NCI-H82 (cell line): ENCODE measurements around the gene DEPDC1.
"Not testable (repeated sequence)": the region's sequence is repeated elsewhere in the genome, so short reads cannot be mapped to it uniquely, and the experiment has no call there.

ENCODE experiments used
- DNase-seq: peaks from one replicate; lab custom pipeline; 2025; lab: John Stamatoyannopoulos, UW

DEPDC1 gene

GRCh38 chr1:68496680-68497357 lies at the start of gene DEPDC1:
DEPDC1 (minus strand) TSS chr1:68497082; CDS start chr1:68496999, 83 bp downstream.
- DNase-seq = peak; percentile 97

- no peak for DNase-seq
Observed at GRCh38 chr1:68544651-68545050, 47.8 kb upstream of the DEPDC1 start.

GRCh38 chr1:68542586-68542985 lies 45.7 kb upstream of the DEPDC1 start:
- no peak for DNase-seq

- DNase-seq = no peak
Observed at GRCh38 chr1:68538941-68539340, 42.1 kb upstream of the DEPDC1 start.

- DNase-seq = no peak
Observed at GRCh38 chr1:68528243-68528642, 31.4 kb upstream of the DEPDC1 start.

- no peak for DNase-seq
Observed at GRCh38 chr1:68525781-68526180, 28.9 kb upstream of the DEPDC1 start.

GRCh38 chr1:68521286-68521685 lies 24.4 kb upstream of the DEPDC1 start:
- no peak for DNase-seq

GRCh38 chr1:68516066-68516465 lies 19.2 kb upstream of the DEPDC1 start:
- DNase-seq = no peak

- no peak for DNase-seq
Observed at GRCh38 chr1:68511254-68511653, 14.4 kb upstream of the DEPDC1 start.

- no peak for DNase-seq
Observed at GRCh38 chr1:68506386-68506785, 9.5 kb upstream of the DEPDC1 start.

GRCh38 chr1:68503085-68503484 lies 6.2 kb upstream of the DEPDC1 start:
- no peak for DNase-seq

GRCh38 chr1:68497358-68497698 lies 446 bp upstream of the DEPDC1 start:
- DNase-seq = no peak

GRCh38 chr1:68495968-68496679 lies 758 bp downstream of the DEPDC1 start:
- DNase-seq = peak; percentile 59

GRCh38 chr1:68495532-68495931 lies 1.4 kb downstream of the DEPDC1 start:
- peak; percentile 28 for DNase-seq

- no peak for DNase-seq
Observed at GRCh38 chr1:68493193-68493592, 3.7 kb downstream of the DEPDC1 start.

GRCh38 chr1:68492255-68492654 lies 4.6 kb downstream of the DEPDC1 start:
- DNase-seq = not testable (repeated sequence)

- DNase-seq = no peak
Observed at GRCh38 chr1:68490046-68490651, 6.7 kb downstream of the DEPDC1 start.

GRCh38 chr1:68485431-68486022 lies 11.4 kb downstream of the DEPDC1 start:
- DNase-seq = no peak

- DNase-seq = no peak
Observed at GRCh38 chr1:68484618-68485017, 12.3 kb downstream of the DEPDC1 start.

GRCh38 chr1:68481041-68481440 lies 15.8 kb downstream of the DEPDC1 start:
- no peak for DNase-seq

GRCh38 chr1:68479501-68479900 lies 17.4 kb downstream of the DEPDC1 start:
- DNase-seq = no peak

GRCh38 chr1:68478662-68479061 lies 18.2 kb downstream of the DEPDC1 start:
- DNase-seq = no peak

GRCh38 chr1:68476626-68477025 lies 20.3 kb downstream of the DEPDC1 start:
- not testable (repeated sequence) for DNase-seq
